Tibial artery (tissue), 4 donors: Measurements from ENCODE around the gene CLPTM1.
"Not testable (repeated sequence)": the region's sequence is repeated elsewhere in the genome, so short reads cannot be mapped to it uniquely, and the experiment has no call there.

ENCODE experiments used
- DNase-seq, 2 donors: peaks; one replicate each; pipeline ENCODE4 v3.0.0-alpha.2; 2019
- H3K27ac ChIP-seq, 2 donors: fragments of 200-600 bp; sonication (generic) in 1 of 2; 1 replicate in 1 of 2; 2 replicates in 1 of 2; pipeline ENCODE4 v1.5.1; 2018 to 2019; ENCODE audit warnings: mild to moderate bottlenecking in 1 of 2
- H3K27me3 ChIP-seq, 2 donors: fragments of 200-600 bp; sonication (generic) in 1 of 2; one replicate each; pipeline versions ENCODE4 v1.5.1 to v1.6.0; 2016 to 2019
- H3K36me3 ChIP-seq, 3 donors: fragments of 200-600 bp; sonication (generic) in 2 of 3; one replicate each; pipeline ENCODE4 v1.5.1; 2016 to 2019; ENCODE audit warnings: mild to moderate bottlenecking in 2 of 3
- H3K4me1 ChIP-seq, 4 donors: fragments of 200-600 bp; sonication (generic) in 2 of 4; 1 replicate in 3 of 4; 2 replicates in 1 of 4; pipeline ENCODE4 v1.5.1; 2016 to 2019
- H3K4me3 ChIP-seq, 2 donors: fragments of 200-600 bp; sonication (generic) in 1 of 2; 1 replicate in 1 of 2; 2 replicates in 1 of 2; pipeline ENCODE4 v1.5.1; 2018 to 2019; ENCODE audit warnings: mild to moderate bottlenecking in 2 of 2
- H3K9me3 ChIP-seq, 3 donors: fragments of 200-600 bp; sonication (generic) in 1 of 3; one replicate each; pipeline ENCODE4 v1.5.1; 2016 to 2019
- CTCF ChIP-seq, 2 experiments: fragments of 200-600 bp in 1 of 2; fragments of 450-650 bp in 1 of 2; IDR thresholded peaks; one replicate each; pipeline ENCODE4 v1.5.1; 2017 to 2019; ENCODE audit warnings: antibody characterized with exemption in 2 of 2, mild to moderate bottlenecking in 1 of 2, moderate library complexity in 1 of 2
- intact Hi-C: fragments of 100-400 bp; cut with DNase I; formaldehyde crosslinking; loops from one replicate; pipeline ENCODE4 v1.15.0; 2023; ENCODE audit warnings: low total_unique reads

The CLPTM1 gene

GRCh38 chr19:44909775-44910174, 45.4 kb upstream of the CLPTM1 start:
- Histone ChIP-seq H3K27me3 (peaks cover 0 to 69% of the 10 kb centered on the region in 2 donors), H3K36me3 (no peaks in the 10 kb centered on the region), H3K4me3 (no peak overlapping the region), H3K4me1 (peaks cover 0 to 26% (median 7%) of the 10 kb centered on the region in 4 donors), H3K27ac (no peak overlapping the region), H3K9me3 (no peaks in the 10 kb centered on the region)
- intact Hi-C loops, result loop anchor here (10.0 kb wide), 1 partner anchor 145 kb away; no protein-coding TSS in a partner anchor
- TF ChIP-seq CTCF (IDR thresholded peaks at IDR 0.05), result no peak
- no peak for DNase-seq

DNA sequence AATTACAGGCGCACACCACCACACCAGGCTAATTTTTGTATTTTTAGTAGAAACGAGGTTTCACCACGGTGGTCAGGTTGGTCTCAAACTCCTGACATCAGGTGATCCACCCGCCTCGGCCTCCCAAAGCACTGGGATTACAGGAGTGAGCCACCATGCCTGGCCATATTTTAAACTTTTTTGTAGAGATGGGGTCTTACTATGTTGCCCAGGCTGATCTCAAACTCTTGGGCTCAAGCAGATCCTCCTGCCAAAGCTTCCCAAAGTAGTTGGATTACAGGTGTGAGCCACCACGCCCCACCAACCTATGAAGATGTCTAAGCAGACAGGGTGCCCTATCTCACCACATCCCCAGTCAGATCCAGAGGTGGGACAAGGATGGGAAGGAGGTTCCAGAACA, 43.3 kb upstream of the CLPTM1 start:
- intact Hi-C loops, result not testable (repeated sequence)

DNA sequence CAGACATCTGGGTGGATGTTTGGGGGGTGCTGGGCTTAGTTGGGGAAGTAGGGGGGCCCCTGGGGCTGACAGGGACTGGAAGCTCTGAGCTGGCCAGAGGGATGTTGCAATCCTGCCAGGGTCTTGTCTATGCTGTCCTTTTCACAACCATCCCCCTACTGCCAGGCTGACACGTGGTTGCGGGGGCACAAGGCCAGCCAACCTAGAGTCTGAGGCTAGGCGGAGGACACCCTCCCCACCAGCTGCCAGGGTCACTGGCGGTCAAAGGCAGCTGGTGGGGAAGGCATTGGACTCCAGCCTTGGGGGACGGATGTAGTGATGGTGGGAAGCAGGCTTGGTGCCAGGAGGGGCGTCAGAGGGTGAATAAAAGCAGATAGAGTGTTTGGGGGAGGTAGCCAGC, 42.3 kb upstream of the CLPTM1 start:
- intact Hi-C loops, result no loop called here
- Histone ChIP-seq H3K9me3 (no peaks in the 10 kb centered on the region), H3K36me3 (no peaks in the 10 kb centered on the region), H3K4me1 (peaks cover 0 to 19% (median 7%) of the 10 kb centered on the region in 4 donors), H3K27ac (no peak overlapping the region), H3K27me3 (peaks cover 0 to 38% of the 10 kb centered on the region in 2 donors), H3K4me3 (no peak overlapping the region)
- TF ChIP-seq CTCF (IDR thresholded peaks at IDR 0.05), result no peak
- peak in 1 of 2 donors; percentile 32 for DNase-seq

More for the DNA sequence above, 43.3 kb upstream of the CLPTM1 start:
- Histone ChIP-seq H3K27me3 (peaks cover 0 to 48% of the 10 kb centered on the region in 2 donors), H3K4me1 (peaks cover 0 to 19% (median 7%) of the 10 kb centered on the region in 4 donors)
- H3K4me3 ChIP-seq, H3K9me3 ChIP-seq, H3K36me3 ChIP-seq, H3K27ac ChIP-seq, DNase-seq: not testable (repeated sequence)

GRCh38 chr19:44913512-44914432, 41.4 kb upstream of the CLPTM1 start:
- H3K36me3 ChIP-seq, H3K9me3 ChIP-seq, DNase-seq, H3K4me3 ChIP-seq, H3K27ac ChIP-seq, intact Hi-C loops: not testable (repeated sequence)
- H3K4me1 ChIP-seq, result peaks cover 0 to 19% (median 7%) of the 10 kb centered on the region in 4 donors
- peaks cover 0 to 34% of the 10 kb centered on the region in 2 donors for H3K27me3 ChIP-seq

DNA sequence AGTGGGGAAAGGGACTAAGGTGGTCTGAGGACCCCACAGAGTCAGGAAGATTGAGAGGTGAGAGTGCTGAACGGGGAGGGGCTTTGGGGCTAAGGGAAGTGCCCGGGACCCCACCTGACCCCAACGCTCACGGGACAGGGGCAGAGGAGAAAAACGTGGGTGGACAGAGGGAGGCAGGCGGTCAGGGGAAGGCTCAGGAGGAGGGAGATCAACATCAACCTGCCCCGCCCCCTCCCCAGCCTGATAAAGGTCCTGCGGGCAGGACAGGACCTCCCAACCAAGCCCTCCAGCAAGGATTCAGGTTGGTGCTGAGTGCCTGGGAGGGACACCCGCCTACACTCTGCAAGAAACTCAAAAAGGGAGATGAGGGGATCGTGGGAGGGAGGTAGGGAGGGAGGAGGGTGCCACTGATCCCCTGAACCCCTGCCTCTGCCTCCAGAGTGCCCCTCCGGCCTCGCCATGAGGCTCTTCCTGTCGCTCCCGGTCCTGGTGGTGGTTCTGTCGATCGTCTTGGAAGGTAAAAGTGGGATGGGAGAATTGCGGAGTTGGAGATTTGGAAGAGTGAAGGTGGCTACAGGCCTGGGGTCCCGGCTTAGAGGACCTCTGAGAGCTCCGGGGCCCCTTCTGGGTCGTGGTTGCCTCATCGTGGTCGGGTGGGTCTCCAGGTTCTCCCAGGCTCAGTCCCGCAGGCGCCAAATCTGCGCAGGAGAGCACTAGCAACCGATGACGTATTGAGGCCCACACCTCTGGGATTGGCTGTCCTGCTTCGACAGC, 40.6 kb upstream of the CLPTM1 start, which contains the start of gene APOC1:
TSS of gene APOC1 (plus strand) at position 176 of the 774 bp plus-strand sequence. CDS start at position 460, 284 bp downstream.
- H3K36me3 ChIP-seq, H3K9me3 ChIP-seq, H3K27ac ChIP-seq, intact Hi-C loops: not testable (repeated sequence)
- peak; percentile 78 to 89 for DNase-seq
- peaks cover 0 to 25% of the 10 kb centered on the region in 2 donors for H3K27me3 ChIP-seq
- peak within 1 kb of the TSS; percentile 43 to 55 for H3K4me3 ChIP-seq
- H3K4me1 ChIP-seq, result peaks cover 0 to 19% (median 7%) of the 10 kb centered on the region in 4 donors

- no peaks in the 10 kb centered on the region for H3K36me3 ChIP-seq
- no peak overlapping the region for H3K27ac ChIP-seq
- no peak for DNase-seq
- H3K4me3 ChIP-seq, result no peak overlapping the region
- intact Hi-C loops, result no loop called here
- H3K27me3 ChIP-seq, result peaks cover 0 to 23% of the 10 kb centered on the region in 2 donors
- no peak for TF ChIP-seq CTCF (IDR thresholded peaks at IDR 0.05)
- peaks cover 0 to 10% (median 4%) of the 10 kb centered on the region in 4 donors for H3K4me1 ChIP-seq
- H3K9me3 ChIP-seq, result no peaks in the 10 kb centered on the region
Observed at GRCh38 chr19:44924243-44924725, 30.9 kb upstream of the CLPTM1 start.
